Nephron progenitor cell (in vitro differentiated cells): ENCODE results near the gene EIF1.

Source experiments
- DNase-seq: peaks from one replicate; pipeline ENCODE4 v3.0.0; 2021
- H3K27ac Mint-ChIP-seq: 2 replicates; pipeline ENCODE4 v1.8.0; 2021; ENCODE audit warnings: mild to moderate bottlenecking, moderate library complexity, mixed read lengths
- H3K27me3 Mint-ChIP-seq: 2 replicates; pipeline ENCODE4 v1.8.0; 2021; ENCODE audit warnings: mild to moderate bottlenecking, low read depth, mixed read lengths; ENCODE audit not compliant: poor library complexity
- H3K36me3 Mint-ChIP-seq: 2 replicates; pipeline ENCODE4 v1.8.0; 2021; ENCODE audit warnings: low read depth, mixed read lengths
- H3K4me1 Mint-ChIP-seq: 2 replicates; pipeline ENCODE4 v1.8.0; 2021; ENCODE audit warnings: mixed read lengths
- H3K4me3 Mint-ChIP-seq: 2 replicates; pipeline ENCODE4 v1.8.0; 2021; ENCODE audit warnings: mild to moderate bottlenecking, moderate library complexity, mixed read lengths
- H3K9me3 Mint-ChIP-seq: 2 replicates; pipeline ENCODE4 v1.8.0; 2021; ENCODE audit warnings: mild to moderate bottlenecking, moderate library complexity, mixed read lengths
- TF ChIP-seq, protein P1 (sequence below): fragments of 200-600 bp; sonication (generic); IDR thresholded peaks from 2 replicates; pipeline ENCODE4 v1.5.0; 2021; ENCODE audit warnings: antibody characterized with exemption

The EIF1 gene

DNA sequence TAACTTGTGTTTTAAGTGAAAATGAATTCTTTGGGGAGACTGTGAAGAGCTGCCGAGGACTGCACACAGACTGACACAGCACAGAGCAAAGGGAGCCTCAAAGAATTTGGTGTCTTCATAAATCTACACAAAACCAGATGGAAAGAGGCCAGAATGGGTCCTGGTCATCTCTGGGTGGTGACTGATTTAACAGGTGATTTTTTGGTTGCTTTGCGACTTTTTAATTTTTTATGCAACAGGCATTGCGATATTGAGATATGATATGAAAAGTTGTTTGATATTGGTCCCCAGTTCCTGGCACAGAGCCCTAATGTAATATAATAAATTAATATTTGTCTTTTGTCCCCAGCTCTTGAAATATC lies 12.6 kb upstream of the EIF1 start:
- no peaks in the 10 kb centered on the region for H3K9me3 Mint-ChIP-seq
- H3K27me3 Mint-ChIP-seq, result peaks cover 13% of the 10 kb centered on the region
- DNase-seq, result no peak
- H3K27ac Mint-ChIP-seq, result no peak overlapping the region
- TF ChIP-seq, protein P1, sequence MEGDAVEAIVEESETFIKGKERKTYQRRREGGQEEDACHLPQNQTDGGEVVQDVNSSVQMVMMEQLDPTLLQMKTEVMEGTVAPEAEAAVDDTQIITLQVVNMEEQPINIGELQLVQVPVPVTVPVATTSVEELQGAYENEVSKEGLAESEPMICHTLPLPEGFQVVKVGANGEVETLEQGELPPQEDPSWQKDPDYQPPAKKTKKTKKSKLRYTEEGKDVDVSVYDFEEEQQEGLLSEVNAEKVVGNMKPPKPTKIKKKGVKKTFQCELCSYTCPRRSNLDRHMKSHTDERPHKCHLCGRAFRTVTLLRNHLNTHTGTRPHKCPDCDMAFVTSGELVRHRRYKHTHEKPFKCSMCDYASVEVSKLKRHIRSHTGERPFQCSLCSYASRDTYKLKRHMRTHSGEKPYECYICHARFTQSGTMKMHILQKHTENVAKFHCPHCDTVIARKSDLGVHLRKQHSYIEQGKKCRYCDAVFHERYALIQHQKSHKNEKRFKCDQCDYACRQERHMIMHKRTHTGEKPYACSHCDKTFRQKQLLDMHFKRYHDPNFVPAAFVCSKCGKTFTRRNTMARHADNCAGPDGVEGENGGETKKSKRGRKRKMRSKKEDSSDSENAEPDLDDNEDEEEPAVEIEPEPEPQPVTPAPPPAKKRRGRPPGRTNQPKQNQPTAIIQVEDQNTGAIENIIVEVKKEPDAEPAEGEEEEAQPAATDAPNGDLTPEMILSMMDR, result no peak
- no peak overlapping the region for H3K4me3 Mint-ChIP-seq
- no peaks in the 10 kb centered on the region for H3K36me3 Mint-ChIP-seq
- peaks cover 45% of the 10 kb centered on the region for H3K4me1 Mint-ChIP-seq

DNA sequence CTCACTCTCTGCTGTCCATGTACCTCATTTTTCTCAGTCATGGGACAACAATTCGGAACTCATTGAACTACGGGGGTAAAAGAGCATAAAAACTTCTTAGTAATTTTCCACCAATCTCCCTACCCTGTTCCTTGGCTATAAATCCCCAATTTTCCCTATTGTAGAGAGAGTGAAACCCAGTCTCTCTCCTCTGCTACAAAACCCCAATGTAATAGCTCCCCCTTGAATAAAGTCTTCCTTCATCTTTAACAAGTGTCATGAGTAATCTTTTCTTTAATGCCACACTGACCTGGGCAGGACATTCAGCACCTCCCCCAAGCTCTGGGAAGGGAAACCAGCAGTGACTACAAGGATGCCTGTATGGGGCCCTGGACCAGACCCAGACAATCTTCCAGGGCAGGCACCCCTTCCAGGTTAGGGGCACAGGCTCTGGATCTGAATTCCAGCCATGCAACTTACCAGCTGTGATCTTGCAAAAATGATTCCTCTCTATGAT lies 10.2 kb upstream of the EIF1 start:
- H3K4me3 Mint-ChIP-seq, result no peak overlapping the region

DNA sequence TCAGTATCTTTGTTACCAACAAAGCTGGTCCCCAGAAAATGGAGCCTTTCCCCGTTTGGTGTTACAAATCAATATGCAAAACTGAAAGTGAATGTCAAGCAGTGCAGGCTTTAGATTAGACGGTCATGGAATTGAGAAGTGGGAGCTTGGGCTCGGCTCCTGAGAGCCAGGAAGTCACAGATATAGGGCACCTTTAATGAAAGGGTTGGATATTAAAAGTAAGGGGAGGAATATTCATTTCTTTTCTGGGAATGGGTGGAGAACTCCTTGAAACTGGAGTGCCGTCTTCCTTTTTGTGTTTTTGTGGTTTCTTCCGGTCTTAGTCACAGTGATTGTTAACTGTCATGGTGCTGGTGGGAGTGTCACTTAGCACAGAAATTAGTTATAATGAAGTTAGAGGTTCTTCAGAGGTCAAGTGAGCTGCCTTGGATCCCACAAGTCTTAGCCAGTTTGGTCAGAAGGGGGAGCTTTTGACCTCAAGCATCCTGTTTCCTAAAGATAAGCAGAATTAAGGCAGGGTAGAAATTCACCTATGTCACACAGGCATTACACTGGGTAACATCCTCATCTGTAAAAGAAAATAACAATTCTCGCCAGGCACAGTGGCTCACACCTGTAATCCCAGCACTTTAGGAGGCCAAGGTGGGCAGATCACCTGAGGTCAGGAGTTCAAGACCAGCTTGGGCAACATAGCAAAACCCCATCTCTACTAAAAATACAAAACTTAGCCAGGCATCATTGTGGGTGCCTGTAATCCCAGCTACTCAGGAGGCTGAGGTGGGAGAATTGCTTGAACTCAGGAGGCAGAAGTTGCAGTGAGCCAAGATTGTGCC lies 9.6 kb upstream of the EIF1 start:
- Mint-ChIP-seq H3K4me1 (peaks cover 62% of the 10 kb centered on the region), H3K27me3 (peaks cover 16% of the 10 kb centered on the region), H3K36me3 (no peaks in the 10 kb centered on the region), H3K27ac (no peak overlapping the region), H3K4me3 (no peak overlapping the region), H3K9me3 (no peaks in the 10 kb centered on the region)
- no peak for DNase-seq
- TF ChIP-seq, protein P1, result no peak

More for the DNA sequence above, 10.2 kb upstream of the EIF1 start:
- no peaks in the 10 kb centered on the region for H3K36me3 Mint-ChIP-seq
- no peaks in the 10 kb centered on the region for H3K9me3 Mint-ChIP-seq
- TF ChIP-seq, protein P1, result no peak
- no peak for DNase-seq
- H3K4me1 Mint-ChIP-seq, result peaks cover 56% of the 10 kb centered on the region
- H3K27me3 Mint-ChIP-seq, result peaks cover 20% of the 10 kb centered on the region
- H3K27ac Mint-ChIP-seq, result peak overlapping the region; percentile 8

DNA sequence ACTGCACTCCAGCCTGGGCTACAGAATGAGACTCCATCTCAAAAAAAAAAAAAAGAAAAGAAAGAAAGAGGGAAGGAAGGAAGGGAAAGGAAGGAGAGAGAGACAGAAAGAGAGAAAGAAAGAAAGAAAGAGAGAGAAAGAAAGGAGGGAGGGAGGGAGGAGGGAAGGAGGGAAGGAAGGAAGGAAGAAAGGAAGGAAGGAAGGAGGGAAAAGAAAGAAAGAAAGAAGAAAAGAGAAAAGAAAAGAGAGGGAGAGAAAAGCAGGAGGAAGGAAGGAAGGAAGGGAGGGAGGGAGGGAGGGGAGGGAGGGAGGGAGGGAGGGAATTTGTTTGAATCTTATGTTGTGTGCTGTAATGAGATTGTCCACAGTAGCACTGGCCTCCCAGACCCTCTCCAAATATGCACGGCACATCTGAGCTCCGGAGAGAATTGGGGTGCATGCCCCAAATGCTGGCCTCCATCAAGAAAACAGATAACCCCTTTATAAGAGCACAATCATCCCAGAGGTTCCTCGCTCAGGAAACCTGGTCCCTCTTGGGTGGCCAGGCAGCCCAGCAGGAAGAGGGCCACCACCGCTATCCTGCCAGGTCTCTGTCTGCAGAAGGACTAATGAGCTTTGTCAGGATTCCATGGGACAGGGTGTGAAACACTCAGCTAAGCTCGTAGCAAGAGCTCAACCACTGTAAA lies 8.8 kb upstream of the EIF1 start:
- H3K27me3 Mint-ChIP-seq, result peaks cover 16% of the 10 kb centered on the region
- H3K36me3 Mint-ChIP-seq, result no peaks in the 10 kb centered on the region
- H3K4me3 Mint-ChIP-seq, result no peak overlapping the region
- no peak for DNase-seq
- peaks cover 61% of the 10 kb centered on the region for H3K4me1 Mint-ChIP-seq
- TF ChIP-seq, protein P1, result no peak
- H3K9me3 Mint-ChIP-seq, result no peaks in the 10 kb centered on the region
- no peak overlapping the region for H3K27ac Mint-ChIP-seq

GRCh38 chr17:41680426-41681040 lies 8.2 kb upstream of the EIF1 start:
- H3K27ac Mint-ChIP-seq, result peak overlapping the region; percentile 54
- no peak for DNase-seq
- peaks cover 4% of the 10 kb centered on the region for H3K9me3 Mint-ChIP-seq
- H3K27me3 Mint-ChIP-seq, result peaks cover 16% of the 10 kb centered on the region
- TF ChIP-seq, protein P1, result no peak
- H3K4me3 Mint-ChIP-seq, result no peak overlapping the region
- H3K36me3 Mint-ChIP-seq, result no peaks in the 10 kb centered on the region
- H3K4me1 Mint-ChIP-seq, result peaks cover 59% of the 10 kb centered on the region
